ENCODE data around the gene TOM1L2. TPM values are rescaled to one million over a fixed set of nuclear protein-coding genes. Genes with fewer than 3 reads are reported as not detected.
A peak's percentile ranks its signal among the peaks of the same experiment; 100 is the strongest.
"Not testable (repeated sequence)": the region's sequence is repeated elsewhere in the genome, so short reads cannot be mapped to it uniquely, and the experiment has no call there.

The TOM1L2 gene
- 78.3 TPM for total RNA-seq

- peak; percentile 98 for ATAC-seq
Observed at GRCh38 chr17:17972126-17972951, at the start of gene TOM1L2, which contains the start of gene DRC3. TSS of gene TOM1L2 (minus strand) at chr17:17972400. CDS start at chr17:17972313, 87 bp downstream. TSS of gene DRC3 (plus strand) at chr17:17972862. CDS start at chr17:17977599, 4,737 bp downstream.

DNA sequence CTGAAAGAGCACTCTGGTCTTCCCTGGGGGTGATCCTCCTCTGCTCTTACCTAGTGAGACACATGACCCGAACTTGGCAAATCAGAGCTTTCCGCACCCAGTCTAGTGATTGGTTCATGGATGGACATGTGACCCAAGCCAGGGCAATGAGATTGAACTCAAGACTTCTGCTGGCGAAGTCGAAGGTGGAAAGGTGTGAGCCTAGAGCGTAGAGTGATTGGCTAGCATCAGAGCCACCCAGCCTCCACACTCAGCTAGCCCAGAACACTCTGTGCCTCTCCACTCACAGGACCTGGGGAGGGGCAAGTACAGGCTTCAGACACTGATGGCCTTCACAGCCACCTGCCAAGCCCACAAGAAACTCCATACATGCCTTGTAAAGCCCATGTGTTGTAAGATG, 49.2 kb upstream of the TOM1L2 start:
- no peak for ATAC-seq

- no peak for ATAC-seq
Observed at GRCh38 chr17:18020971-18021370, 48.8 kb upstream of the TOM1L2 start.

GRCh38 chr17:18019838-18020154, 47.6 kb upstream of the TOM1L2 start:
- ATAC-seq = no peak

GRCh38 chr17:18018411-18018921, 46.3 kb upstream of the TOM1L2 start:
- ATAC-seq = no peak

- ATAC-seq = no peak
Observed at GRCh38 chr17:18017958-18018357, 45.8 kb upstream of the TOM1L2 start.

DNA sequence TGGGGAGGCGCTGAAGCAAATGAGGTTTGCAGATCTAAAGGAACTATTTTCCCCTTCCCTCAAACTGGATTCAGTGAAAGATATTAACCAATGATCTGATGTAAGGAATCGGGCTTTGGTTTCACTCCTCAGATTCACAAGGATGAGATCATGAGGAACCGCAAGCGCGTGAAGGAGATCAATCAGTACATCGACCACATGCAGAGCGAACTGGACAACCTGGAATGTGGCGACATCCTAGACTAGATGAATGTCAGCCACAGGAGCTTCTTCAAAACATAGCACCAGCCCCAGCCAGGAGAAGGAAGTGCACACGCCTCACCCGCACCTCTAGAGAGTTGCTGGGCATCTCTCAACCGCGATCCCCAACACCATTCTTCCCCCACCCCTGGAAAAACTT, 44.2 kb upstream of the TOM1L2 start:
- no peak for ATAC-seq

- no peak for ATAC-seq
Observed at GRCh38 chr17:18015593-18015992, 43.4 kb upstream of the TOM1L2 start.

DNA sequence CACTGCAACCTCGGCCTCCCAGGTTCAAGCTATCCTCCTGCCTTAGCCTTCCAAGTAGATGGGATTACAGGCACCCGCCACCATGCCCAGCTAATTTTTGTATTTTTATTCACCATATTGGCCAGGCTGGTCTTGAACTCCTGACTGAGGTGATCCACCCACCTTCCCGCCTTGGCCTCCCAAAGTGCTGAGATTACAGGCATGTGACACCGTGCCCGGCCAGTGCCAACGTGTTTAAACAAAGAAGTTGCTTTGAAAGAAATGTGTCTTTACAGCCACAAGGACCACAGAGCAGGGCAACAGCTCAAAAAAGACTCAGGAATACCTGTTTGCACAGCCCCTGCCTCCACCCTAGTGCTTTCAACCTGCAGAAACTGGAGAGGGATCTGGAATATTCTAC, 41.8 kb upstream of the TOM1L2 start:
- no peak for ATAC-seq

DNA sequence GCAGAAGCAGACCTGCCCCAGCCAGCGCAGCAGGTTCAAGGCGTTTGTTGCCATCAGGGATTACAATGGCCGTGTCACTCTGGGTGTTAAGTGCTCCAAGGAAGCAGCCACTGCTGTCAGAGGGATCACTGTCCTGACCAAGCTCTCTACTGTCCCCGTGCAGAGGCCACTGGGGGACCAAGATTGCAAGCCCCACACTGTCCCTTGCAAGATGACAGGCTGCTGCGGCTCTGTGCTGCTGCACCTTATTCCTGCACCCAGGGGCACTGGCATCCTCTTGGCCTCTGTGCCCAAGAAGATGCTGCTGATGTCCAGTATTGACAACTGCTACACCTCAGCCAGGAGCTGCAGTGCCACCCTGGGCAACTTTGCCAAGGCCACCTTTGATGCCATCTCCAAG, 39.1 kb upstream of the TOM1L2 start:
- peak; percentile 15 for ATAC-seq

- ATAC-seq = peak; percentile 23
Observed at GRCh38 chr17:18009609-18010420, 37.6 kb upstream of the TOM1L2 start.

- ATAC-seq = peak; percentile 51
Observed at GRCh38 chr17:18008496-18009268, 36.5 kb upstream of the TOM1L2 start.

DNA sequence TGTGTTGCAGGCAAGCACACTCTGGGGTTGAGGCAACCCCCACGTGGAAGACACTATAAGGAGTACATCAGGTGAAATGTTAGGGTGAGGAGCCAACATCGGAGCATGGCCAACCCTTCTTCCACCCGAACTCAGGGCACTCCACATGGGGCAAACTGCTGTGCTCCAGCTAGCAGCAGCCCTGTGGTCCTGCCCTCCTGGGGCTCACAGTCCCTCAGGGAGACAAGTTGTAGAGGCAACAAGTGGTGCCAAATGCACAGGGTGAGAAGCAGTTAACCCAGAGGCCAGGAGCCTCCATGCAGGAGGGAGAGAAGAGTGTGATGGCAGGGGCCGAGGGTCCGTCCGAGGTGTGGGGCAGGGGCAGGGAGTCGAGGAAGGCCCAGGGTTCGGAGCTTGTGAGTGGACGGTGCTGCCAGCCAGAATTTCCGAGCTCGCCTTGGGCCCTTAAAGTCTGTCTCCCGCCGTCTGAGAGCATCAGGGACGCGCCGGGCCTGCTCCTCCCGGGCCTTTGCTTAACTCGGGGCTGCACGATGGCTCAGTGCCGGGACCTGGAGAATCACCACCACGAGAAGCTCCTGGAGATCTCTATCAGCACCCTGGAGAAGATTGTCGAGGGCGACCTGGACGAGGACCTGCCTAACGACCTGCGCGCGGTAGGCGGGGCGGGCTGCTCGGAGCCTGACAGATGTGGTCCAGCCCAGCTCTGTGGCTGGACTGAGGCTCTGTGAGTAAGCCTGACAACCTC, 34.5 kb upstream of the TOM1L2 start:
- ATAC-seq = no peak

- ATAC-seq = no peak
Observed at GRCh38 chr17:18005496-18005895, 33.3 kb upstream of the TOM1L2 start.

DNA sequence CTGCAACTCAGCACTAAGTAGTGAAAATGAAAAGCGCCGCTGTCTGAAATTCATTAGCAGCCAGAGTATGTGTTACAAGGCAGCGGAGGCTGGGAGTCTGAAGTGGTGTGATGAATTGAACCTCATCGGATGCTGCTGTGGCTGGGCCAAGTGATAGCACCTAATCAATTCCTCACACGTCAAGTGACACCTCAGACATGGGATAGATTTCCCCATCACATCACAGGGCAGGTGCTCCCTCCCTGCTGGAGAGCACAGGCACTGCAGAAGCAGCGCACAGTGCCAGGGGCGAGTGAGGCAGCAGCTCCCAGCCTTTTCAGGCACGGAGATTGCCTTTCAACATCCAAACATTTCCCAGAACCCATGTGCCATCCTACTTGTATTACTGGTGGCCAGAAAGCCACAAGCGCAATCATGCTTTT, 32.7 kb upstream of the TOM1L2 start:
- peak; percentile 40 for ATAC-seq

- ATAC-seq = no peak
Observed at GRCh38 chr17:18004345-18004744, 32.1 kb upstream of the TOM1L2 start.

DNA sequence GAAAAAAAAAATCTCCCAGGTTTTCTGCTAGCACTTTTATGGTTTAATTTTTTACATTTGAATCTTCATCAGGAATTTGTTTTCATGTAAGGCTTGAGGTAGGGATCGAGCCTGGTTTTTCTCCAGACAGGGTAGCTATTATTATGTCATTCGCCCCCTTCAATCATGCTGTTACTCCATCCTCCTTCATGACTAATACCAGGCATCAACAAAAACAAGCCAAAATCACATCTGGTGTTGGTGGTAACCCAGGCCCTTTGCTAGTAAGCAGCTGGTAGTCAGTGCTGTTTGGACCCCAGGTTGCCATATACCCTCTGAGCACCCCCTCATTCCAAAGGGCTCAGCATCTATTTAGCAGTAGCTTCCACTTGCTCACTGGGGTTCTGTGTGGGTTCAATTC, 30.0 kb upstream of the TOM1L2 start:
- ATAC-seq = no peak

GRCh38 chr17:18000030-18000408, 27.8 kb upstream of the TOM1L2 start:
- ATAC-seq = no peak

GRCh38 chr17:17999364-18000029, 27.3 kb upstream of the TOM1L2 start:
- ATAC-seq = peak; percentile 38

DNA sequence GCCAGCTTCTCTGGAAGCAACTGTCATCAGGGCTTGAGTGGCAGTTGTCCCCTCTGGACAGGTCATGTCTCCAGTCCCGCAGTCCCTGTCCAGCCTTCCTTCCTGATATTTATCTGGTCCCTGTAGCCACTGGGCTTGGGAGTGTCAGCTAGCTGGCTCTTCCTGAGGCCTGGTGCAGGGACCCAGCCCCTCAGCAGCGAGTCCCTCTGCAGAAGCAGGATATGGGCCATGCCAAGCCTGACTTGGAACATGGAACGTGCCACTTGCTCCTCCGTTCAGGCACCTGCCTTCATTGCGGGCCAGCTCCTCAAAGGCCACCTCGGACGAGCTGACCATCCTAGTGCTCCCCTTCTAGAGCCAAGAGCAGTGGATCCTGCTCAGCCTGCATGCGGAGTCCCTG, 26.7 kb upstream of the TOM1L2 start:
- no peak for ATAC-seq

GRCh38 chr17:17995887-17996286, 23.7 kb upstream of the TOM1L2 start:
- ATAC-seq = not testable (repeated sequence)

Data from esophagus mucosa (tissue), 1 donor.